Activated CD4-positive, alpha-beta T cell treated with anti-CD3 and anti-CD28 coated beads for 24 hours (primary cell): ENCODE data around the gene GORAB.

ENCODE experiments used
- DNase-seq, 2 donors: peaks; one replicate each; pipeline ENCODE4 v3.0.0-alpha.2; 2020; ENCODE audit warnings: low read depth in 2 of 2

GORAB gene

GRCh38 chr1:170531758-170532657, at the start of gene GORAB:
GORAB (plus strand) TSS chr1:170532166; CDS start chr1:170532224, 58 bp downstream.
- peak; percentile 72 to 74 for DNase-seq

DNA sequence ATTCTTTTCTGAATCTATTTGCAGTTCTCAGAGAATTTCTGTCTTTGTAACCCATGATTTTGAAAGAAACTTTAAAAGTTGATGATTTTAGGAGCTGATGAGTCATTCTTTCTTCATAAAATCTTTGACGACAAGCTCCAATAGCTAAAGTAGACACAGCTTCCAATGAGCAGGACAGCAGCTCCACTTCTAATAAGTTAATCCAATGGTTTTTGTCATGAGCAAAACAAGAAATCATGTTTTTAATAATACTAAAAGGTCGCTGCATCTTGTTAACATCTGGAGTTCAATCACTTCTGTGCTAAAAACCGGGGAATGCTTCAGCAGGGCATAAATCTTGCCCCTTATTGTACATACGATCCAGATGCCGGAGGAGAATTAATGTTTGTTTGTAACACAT, 48.9 kb upstream of the GORAB start:
- no peak for DNase-seq

DNA sequence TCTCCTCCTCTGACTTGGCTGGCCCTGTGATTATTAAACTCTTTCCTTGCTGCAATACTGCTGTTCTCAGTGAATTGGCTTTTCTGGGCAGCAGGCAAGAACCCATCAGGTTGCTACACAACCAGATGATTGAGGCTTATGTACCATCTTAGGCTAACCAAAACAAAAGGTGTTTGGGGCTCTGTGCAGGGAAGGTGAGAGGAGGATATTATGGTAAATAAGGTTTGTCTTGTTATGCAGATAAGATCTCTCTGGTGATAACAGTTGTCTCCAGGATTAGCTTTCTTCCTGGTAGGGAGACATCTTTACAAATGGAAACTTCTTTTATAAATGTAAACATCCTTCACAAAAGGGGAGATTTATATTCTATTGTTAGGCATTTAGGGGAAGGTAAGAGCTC, 44.5 kb upstream of the GORAB start:
- no peak for DNase-seq

- no peak for DNase-seq
Observed at GRCh38 chr1:170491291-170491690, 40.7 kb upstream of the GORAB start.

GRCh38 chr1:170494369-170494768, 37.6 kb upstream of the GORAB start:
- DNase-seq, result no peak

GRCh38 chr1:170495006-170495405, 37.0 kb upstream of the GORAB start:
- DNase-seq, result no peak

- DNase-seq, result no peak
Observed at GRCh38 chr1:170498876-170499275, 33.1 kb upstream of the GORAB start.

DNA sequence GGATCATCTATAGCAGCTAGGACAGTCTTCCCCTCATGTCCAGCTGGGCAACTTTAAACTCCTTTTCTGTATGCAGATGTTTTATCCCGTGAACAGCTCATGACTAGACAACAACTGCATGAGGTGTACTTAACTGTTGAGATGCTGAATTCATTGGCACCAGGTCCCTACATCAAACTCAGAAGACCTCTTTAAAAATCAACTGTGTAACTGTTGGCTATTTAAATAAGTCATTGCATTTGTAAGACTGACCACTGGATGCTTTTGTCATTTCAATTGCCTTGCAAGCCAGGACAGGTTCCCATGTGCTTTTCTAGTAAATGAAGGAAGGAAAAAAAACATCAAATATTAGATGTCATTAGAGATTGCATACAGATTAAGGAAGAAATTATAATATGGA, 28.3 kb upstream of the GORAB start:
- DNase-seq, result no peak

DNA sequence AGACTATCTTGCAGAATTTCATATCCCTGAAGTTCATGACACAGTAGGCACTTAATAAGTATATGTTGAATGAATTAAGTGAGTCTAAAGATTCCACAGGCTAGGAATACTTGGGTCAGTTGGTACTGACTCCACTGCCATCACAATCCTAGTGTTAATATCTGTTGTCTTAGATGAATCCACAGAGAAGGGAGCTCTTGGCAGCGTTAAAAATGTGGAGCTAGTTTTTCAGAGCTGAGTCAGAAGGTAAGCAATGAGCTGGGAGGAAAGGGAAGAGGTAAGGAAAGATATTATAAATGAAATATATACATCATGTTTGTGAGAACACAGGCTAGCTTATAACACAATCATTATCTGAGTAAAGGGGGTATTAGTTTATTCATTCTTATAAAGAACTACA, 21.8 kb upstream of the GORAB start:
- DNase-seq, result no peak

DNA sequence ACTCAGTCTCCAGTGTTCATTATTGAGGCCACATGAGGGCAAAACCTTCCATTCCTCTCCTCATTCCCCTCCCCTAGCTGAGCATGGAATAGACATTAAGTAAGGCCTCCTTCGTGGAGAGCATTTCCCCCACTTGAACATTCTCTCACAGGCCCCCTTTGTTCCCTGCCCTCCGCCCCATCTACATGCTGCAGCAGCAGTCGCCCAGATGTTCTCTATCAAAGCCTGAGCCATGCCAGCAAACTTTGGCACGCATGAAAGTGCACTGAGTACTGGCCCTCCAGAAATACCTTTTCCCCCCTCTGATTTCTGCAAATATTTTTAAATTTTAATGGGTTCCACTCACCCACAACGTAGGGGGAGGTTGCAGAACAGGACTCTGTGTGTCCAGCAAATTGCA, 20.9 kb upstream of the GORAB start:
- no peak for DNase-seq

GRCh38 chr1:170513138-170513537, 18.8 kb upstream of the GORAB start:
- DNase-seq, result no peak

GRCh38 chr1:170518185-170518834, 13.7 kb upstream of the GORAB start:
- DNase-seq, result no peak

- DNase-seq, result no peak
Observed at GRCh38 chr1:170518965-170519364, 13.0 kb upstream of the GORAB start.

- no peak for DNase-seq
Observed at GRCh38 chr1:170520601-170521000, 11.4 kb upstream of the GORAB start.

GRCh38 chr1:170521818-170522217, 10.1 kb upstream of the GORAB start:
- DNase-seq, result no peak

DNA sequence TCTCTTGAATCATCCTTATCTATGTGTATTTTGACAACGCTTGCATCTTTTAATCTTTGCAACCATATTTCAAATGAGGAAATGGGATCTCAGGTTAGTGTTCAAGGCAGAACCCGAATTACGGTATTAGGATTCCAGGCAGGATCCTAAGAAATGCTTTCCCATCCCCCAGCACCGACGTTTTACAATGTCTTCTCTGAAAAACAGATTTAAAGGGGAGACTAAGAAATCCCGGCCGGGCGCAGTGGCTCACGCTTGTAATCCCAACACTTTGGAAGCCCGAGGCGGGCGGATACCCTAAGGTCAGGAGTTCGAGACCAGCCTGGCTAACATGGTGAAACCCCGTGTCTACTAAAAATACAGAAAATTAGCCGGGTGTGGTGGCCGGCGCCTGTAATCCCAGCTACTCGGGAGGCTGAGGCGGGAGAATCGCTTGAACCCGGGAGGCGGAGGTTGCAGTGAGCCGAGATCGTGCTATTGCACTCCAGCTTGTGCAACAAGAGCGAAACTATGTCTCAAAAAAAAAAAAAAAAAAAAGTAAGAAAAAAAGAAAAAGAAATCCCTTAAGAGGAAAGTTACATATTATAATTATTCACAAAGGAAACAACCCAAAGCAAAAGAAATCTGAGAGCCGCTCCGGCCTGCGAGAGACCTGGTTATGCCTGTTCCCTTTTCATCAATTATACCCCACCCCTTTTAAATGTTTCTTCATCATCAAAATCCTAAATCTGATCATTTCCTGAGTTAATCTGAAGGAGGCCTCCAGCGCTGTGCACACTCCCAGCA, 801 bp upstream of the GORAB start:
- DNase-seq, result no peak

DNA sequence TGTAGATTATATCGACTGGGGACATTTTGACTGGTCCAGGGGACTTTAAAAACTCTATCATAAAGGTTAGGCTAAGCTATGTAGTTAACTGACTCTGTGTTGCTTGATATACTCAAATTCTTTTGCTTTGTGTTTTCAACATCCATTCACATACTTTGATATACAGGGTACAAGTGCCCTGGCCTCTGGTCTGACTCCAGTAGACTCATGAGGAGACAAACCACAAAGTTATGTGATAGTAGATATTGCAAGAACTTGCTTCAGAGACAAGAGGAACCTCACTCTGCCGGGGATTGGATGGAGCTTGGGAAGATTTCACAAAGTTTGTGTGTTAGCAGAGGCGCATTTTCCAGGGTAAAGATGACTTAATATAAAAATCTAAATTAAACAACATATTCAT, 1.3 kb downstream of the GORAB start:
- DNase-seq, result no peak

DNA sequence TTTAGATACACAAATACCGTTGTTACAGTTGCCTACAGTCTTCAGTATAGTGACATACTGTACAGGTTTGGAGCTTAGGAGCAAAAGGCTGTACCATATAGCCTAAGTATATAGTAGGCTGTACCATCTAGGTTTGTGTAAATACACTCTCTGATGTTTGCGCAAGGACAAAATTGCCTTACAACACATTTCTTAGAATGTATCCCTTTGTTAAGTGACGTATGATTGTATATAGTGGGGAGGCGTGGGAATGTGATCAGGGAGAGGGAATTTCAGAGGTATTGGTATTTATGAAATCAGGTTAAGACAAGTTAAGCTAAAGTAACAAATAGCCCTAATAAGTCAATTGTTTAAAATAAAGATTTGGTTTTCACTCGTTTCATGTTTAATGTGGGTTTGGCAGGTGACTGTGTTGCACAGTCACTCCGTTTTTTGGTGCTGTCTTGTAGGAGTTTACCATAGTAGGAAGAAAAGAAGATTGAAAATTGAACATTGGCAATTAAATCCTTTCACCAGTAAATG, 2.7 kb downstream of the GORAB start:
- DNase-seq, result no peak

DNA sequence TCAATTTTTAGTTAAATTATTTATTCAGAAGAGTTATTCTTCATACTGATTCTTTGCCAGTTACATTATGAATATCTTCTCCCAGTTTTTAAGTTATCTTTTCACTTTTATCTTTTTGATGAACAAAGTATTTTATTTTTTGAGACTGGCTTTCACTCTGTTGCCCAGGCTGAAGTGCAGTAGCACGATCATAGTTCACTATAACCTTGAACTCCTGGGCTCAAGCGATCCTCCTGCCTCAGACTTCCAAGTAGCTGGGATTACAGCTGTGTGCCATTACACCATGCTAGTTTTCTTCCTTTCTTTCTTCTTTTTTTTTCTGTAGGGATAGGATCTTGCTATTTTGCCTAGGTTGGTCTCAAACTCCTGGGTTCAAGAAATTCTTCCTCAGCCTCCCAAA, 3.5 kb downstream of the GORAB start:
- DNase-seq, result no peak

- no peak for DNase-seq
Observed at GRCh38 chr1:170536924-170537551, 5.1 kb downstream of the GORAB start.

DNA sequence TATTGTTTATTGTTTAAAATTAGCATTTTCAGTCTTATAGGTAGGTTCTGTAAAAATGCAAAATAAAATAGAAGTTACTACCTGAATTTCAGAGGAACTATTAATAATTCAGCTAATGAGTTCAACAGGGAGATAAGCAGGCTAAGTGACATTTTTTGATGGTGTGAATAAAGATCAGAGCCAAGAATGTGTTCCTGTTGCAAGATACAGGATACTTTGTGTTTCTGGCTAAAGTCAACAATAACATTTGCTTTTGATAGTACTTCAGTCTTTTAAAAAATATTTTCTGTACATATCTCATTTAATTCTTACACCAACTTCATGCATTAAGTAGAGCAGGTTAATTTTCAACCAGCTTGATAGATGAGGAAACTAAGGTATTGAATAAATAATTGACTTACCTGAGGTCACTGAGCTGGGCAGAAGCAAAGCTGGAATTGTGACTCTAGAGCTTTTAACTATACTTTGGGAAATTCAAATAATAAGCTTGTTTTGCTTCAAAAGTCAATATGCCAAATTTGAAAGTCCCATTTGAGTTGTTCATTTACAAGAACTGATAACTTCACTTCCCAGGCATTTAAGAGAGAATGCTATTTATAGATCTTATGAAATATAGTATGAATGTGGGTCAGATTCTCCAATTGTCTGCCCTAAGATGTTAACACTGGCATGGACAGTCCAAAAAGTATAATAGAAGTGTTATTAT, 6.0 kb downstream of the GORAB start:
- DNase-seq, result no peak
